GM21825 (cell line): ENCODE results near the gene PPIE.

ENCODE experiments used
- ATAC-seq: cut with Tn5 transposase; IDR thresholded peaks from one replicate; pipeline ENCODE4 v1.9.1; 2021; ENCODE audit warnings: mild to moderate bottlenecking, moderate library complexity; ENCODE audit not compliant: unreplicated experiment

Gene PPIE

GRCh38 chr1:39738622-39739366 is at the start of gene PPIE:
TSS of gene PPIE (plus strand) at chr1:39738882. CDS start at chr1:39738901, 19 bp downstream.
- ATAC-seq: peak; percentile 80

GRCh38 chr1:39689214-39689613 is 49.5 kb upstream of the PPIE start:
- ATAC-seq: no peak

GRCh38 chr1:39689635-39690034 is 49.0 kb upstream of the PPIE start:
- ATAC-seq: no peak

- ATAC-seq: no peak
These were observed 48.5 kb upstream of the PPIE start for GRCh38 chr1:39690225-39690624.

GRCh38 chr1:39690794-39691382 is 47.8 kb upstream of the PPIE start:
- ATAC-seq: no peak

- ATAC-seq: no peak
These were observed 47.1 kb upstream of the PPIE start, which contains the start of gene HPCAL4 for GRCh38 chr1:39691383-39692151. TSS of gene HPCAL4 (minus strand) at chr1:39691433. CDS start at chr1:39684603, 6,830 bp downstream.

- ATAC-seq: no peak
These were observed 46.3 kb upstream of the PPIE start for GRCh38 chr1:39692152-39693074.

- ATAC-seq: no peak
These were observed 44.7 kb upstream of the PPIE start for GRCh38 chr1:39694026-39694425.

- no peak for ATAC-seq
These were observed 43.7 kb upstream of the PPIE start for GRCh38 chr1:39695016-39695415.

GRCh38 chr1:39696448-39696847 is 42.2 kb upstream of the PPIE start:
- ATAC-seq: no peak

GRCh38 chr1:39698568-39698967 is 40.1 kb upstream of the PPIE start:
- ATAC-seq: no peak

- no peak for ATAC-seq
These were observed 39.3 kb upstream of the PPIE start for GRCh38 chr1:39699419-39699818.

GRCh38 chr1:39700348-39700747 is 38.3 kb upstream of the PPIE start:
- ATAC-seq: no peak

- no peak for ATAC-seq
These were observed 37.6 kb upstream of the PPIE start for GRCh38 chr1:39701049-39701439.

- ATAC-seq: no peak
These were observed 33.9 kb upstream of the PPIE start for GRCh38 chr1:39704757-39705156.

GRCh38 chr1:39707506-39707905 is 31.2 kb upstream of the PPIE start:
- no peak for ATAC-seq

- ATAC-seq: no peak
These were observed 27.3 kb upstream of the PPIE start for GRCh38 chr1:39711104-39711965.

GRCh38 chr1:39711966-39712340 is 26.7 kb upstream of the PPIE start:
- ATAC-seq: no peak

- no peak for ATAC-seq
These were observed 25.1 kb upstream of the PPIE start for GRCh38 chr1:39713557-39713956.

- no peak for ATAC-seq
These were observed 20.9 kb upstream of the PPIE start for GRCh38 chr1:39717809-39718208.
